HepG2 (cell line): Measurements from ENCODE around the gene LSM14B. TPM values are rescaled to one million over a fixed set of nuclear protein-coding genes. Genes with fewer than 3 reads are reported as not detected.

Experiments
- CBX2 ChIP-seq, 2 experiments: fragments of 200-600 bp in 1 of 2; sonication (generic); formaldehyde crosslinking in 1 of 2; IDR thresholded peaks; 2 replicates each; pipeline versions ENCODE4 v1.7.0 to v1.8.1; 2018 to 2022; ENCODE audit warnings: low read depth in 2 of 2, low read length in 1 of 2, mild to moderate bottlenecking in 1 of 2, missing genetic modification reagents in 1 of 2
- CBX5 ChIP-seq: sonication (generic); formaldehyde crosslinking; IDR thresholded peaks from 2 replicates; pipeline ENCODE4 v1.4.0; 2020; ENCODE audit warnings: missing genetic modification reagents, borderline replicate concordance
- CHD2 ChIP-seq: IDR thresholded peaks from 2 replicates; pipeline ENCODE4 v1.6.1; 2011; ENCODE audit warnings: low read depth, low read length, improper control_type of control experiment
- ERF ChIP-seq: IDR thresholded peaks from 2 replicates; pipeline ENCODE4 v1.6.1; 2018; ENCODE audit warnings: missing biosample characterization, missing genetic modification reagents
- GZF1 ChIP-seq: sonication (generic); formaldehyde crosslinking; IDR thresholded peaks from 2 replicates; pipeline ENCODE4 v1.5.1; 2020; ENCODE audit warnings: mild to moderate bottlenecking, missing genetic modification reagents
- IRX3 ChIP-seq: sonication (generic); formaldehyde crosslinking; IDR thresholded peaks from 2 replicates; pipeline ENCODE4 v1.8.1; 2023; ENCODE audit warnings: mild to moderate bottlenecking, low read depth, missing genetic modification reagents, borderline replicate concordance
- MLLT10 ChIP-seq: sonication (generic); formaldehyde crosslinking; IDR thresholded peaks from 2 replicates; pipeline ENCODE4 v1.4.0; 2020; ENCODE audit warnings: missing genetic modification reagents
- RARG ChIP-seq: sonication (generic); formaldehyde crosslinking; IDR thresholded peaks from 2 replicates; pipeline ENCODE4 v1.4.0; 2020; ENCODE audit warnings: low read depth, mild to moderate bottlenecking, missing genetic modification reagents
- REPIN1 ChIP-seq: sonication (generic); formaldehyde crosslinking; IDR thresholded peaks from 2 replicates; pipeline ENCODE4 v1.8.0; 2022; ENCODE audit warnings: missing genetic modification reagents, low read depth, mild to moderate bottlenecking, borderline replicate concordance
- SETDB1 ChIP-seq: sonication (generic); formaldehyde crosslinking; IDR thresholded peaks from 2 replicates; pipeline ENCODE4 v1.5.1; 2020; ENCODE audit warnings: missing genetic modification reagents, mild to moderate bottlenecking, borderline replicate concordance
- TEAD3 ChIP-seq: optimal IDR thresholded peaks from 2 replicates; pipeline ENCODE3; 2016; ENCODE audit warnings: borderline replicate concordance
- ZBTB8A ChIP-seq: sonication (generic); formaldehyde crosslinking; IDR thresholded peaks from 2 replicates; pipeline ENCODE4 v1.4.0; 2020; ENCODE audit warnings: mild to moderate bottlenecking, low read depth, missing genetic modification reagents, borderline replicate concordance
- ZC3H13 ChIP-seq: sonication (generic); formaldehyde crosslinking; IDR thresholded peaks from 2 replicates; pipeline ENCODE4 v1.8.1; 2023; ENCODE audit warnings: mild to moderate bottlenecking, missing genetic modification reagents, moderate library complexity
- ZFP90 ChIP-seq: sonication (generic); formaldehyde crosslinking; IDR thresholded peaks from 2 replicates; pipeline ENCODE4 v1.8.0; 2022; ENCODE audit warnings: missing genetic modification reagents, mild to moderate bottlenecking, inconsistent platforms, borderline replicate concordance
- ZFYVE20 ChIP-seq: sonication (generic); formaldehyde crosslinking; IDR thresholded peaks from 2 replicates; pipeline ENCODE4 v1.8.0; 2023; ENCODE audit warnings: low read depth, mild to moderate bottlenecking, moderate library complexity, missing genetic modification reagents, borderline replicate concordance
- ZNF232 ChIP-seq: sonication (generic); formaldehyde crosslinking; IDR thresholded peaks from 2 replicates; pipeline ENCODE4 v1.4.0; 2020; ENCODE audit warnings: missing genetic modification reagents, borderline replicate concordance
- ZNF317 ChIP-seq: sonication (generic); formaldehyde crosslinking; IDR thresholded peaks from 2 replicates; pipeline ENCODE4 v1.5.0; 2020; ENCODE audit warnings: mild to moderate bottlenecking, missing genetic modification reagents
- ZNF567 ChIP-seq: sonication (generic); formaldehyde crosslinking; IDR thresholded peaks from 2 replicates; pipeline ENCODE4 v1.8.1; 2023; ENCODE audit warnings: mild to moderate bottlenecking, missing genetic modification reagents, borderline replicate concordance
- ZNF839 ChIP-seq: sonication (generic); formaldehyde crosslinking; IDR thresholded peaks from 2 replicates; pipeline ENCODE4 v1.4.0; 2020; ENCODE audit warnings: missing genetic modification reagents, mild to moderate bottlenecking, borderline replicate concordance
- ZSCAN9 ChIP-seq: IDR thresholded peaks from 2 replicates; pipeline ENCODE4 v1.6.1; 2016; ENCODE audit warnings: borderline replicate concordance
- polyA plus RNA-seq, 8 experiments: library from polyadenylated mRNA; depleted of rRNA in 3 of 8; stranded (reverse) in 7 of 8; unstranded in 1 of 8; fragments of >200 nt; fragmentation: Illumina TruSeq in 4 of 8; extraction: Trizol in 4 of 8; gene quantifications; 2 replicates each; pipeline versions ENCODE4 v1.2.1 to v1.2.3, GENCODE V29; 2011 to 2016; ENCODE audit warnings: low read depth in 4 of 8, missing spikeins in 1 of 8, mixed read lengths in 1 of 8; ENCODE audit not compliant: insufficient read depth in 1 of 8
- total RNA-seq, 5 experiments: library from RNA; depleted of rRNA; stranded (reverse); fragments of >200 nt; fragmentation: Illumina TruSeq; extraction: Trizol; gene quantifications; 2 replicates each; pipeline ENCODE4 v1.2.3, GENCODE V29; 2016; ENCODE audit warnings: low read depth in 1 of 5
- TF ChIP-seq, protein P1 (sequence below): sonication (generic); formaldehyde crosslinking; IDR thresholded peaks from 2 replicates; pipeline ENCODE4 v1.4.0; 2020; ENCODE audit warnings: missing genetic modification reagents; ENCODE audit errors: not compliant biosample characterization
- TF ChIP-seq, protein P2 (sequence below), 2 experiments: sonication (generic) in 1 of 2; formaldehyde crosslinking in 1 of 2; IDR thresholded peaks; 2 replicates each; pipeline versions ENCODE4 v1.4.0 to v1.6.1; 2018 to 2020; ENCODE audit warnings: missing genetic modification reagents in 2 of 2, borderline replicate concordance in 1 of 2, low read depth in 1 of 2, mild to moderate bottlenecking in 1 of 2, missing biosample characterization in 1 of 2

LSM14B gene
- total and polyA plus RNA-seq, 2 of the 13 experiments (the other 11 are each of a cell fraction or from before 2014, with no cell fraction given) = 43.3 to 79.2 TPM

GRCh38 chr20:62182469-62183425 is 60.5 kb downstream of the LSM14B start, which contains the start of gene MTG2 (continued):
- TF ChIP-seq ZNF317 (CRISPR knock-in tag) (peak; percentile 86), ZFYVE20 (CRISPR knock-in tag) (no peak), ZBTB8A (CRISPR knock-in tag) (no peak), ZC3H13 (peak; percentile 98), CBX2 (IDR thresholded peaks at IDR 0.05; ENCODE audit: low read depth, low read length) (no peak), CBX2 (CRISPR knock-in tag; IDR thresholded peaks at IDR 0.05; ENCODE audit: low read depth) (peak; percentile 75; the same call in 1 of the 2 replicates), RARG (CRISPR knock-in tag) (peak; percentile 93), IRX3 (CRISPR knock-in tag) (peak; percentile 91), REPIN1 (CRISPR knock-in tag) (peak; percentile 99), CHD2 (peak; percentile 39; the same call in 1 of the 2 replicates), ZNF839 (CRISPR knock-in tag) (peak; percentile 94), TEAD3 (peak; percentile 79), ZNF567 (peak; percentile 86; the same call in 1 of the 2 replicates), ZNF232 (CRISPR knock-in tag) (peak; percentile 98), CBX5 (peak; percentile 97), ZFP90 (CRISPR knock-in tag) (peak; percentile 99), ERF (CRISPR knock-in tag) (peak; percentile 100), SETDB1 (CRISPR knock-in tag) (no peak), ZSCAN9 (peak; percentile 89; the same call in 1 of the 2 replicates), GZF1 (peak; percentile 82; the same call in 1 of the 2 replicates), MLLT10 (CRISPR knock-in tag) (peak; percentile 89; the same call in 1 of the 2 replicates)
- TF ChIP-seq, protein P1, sequence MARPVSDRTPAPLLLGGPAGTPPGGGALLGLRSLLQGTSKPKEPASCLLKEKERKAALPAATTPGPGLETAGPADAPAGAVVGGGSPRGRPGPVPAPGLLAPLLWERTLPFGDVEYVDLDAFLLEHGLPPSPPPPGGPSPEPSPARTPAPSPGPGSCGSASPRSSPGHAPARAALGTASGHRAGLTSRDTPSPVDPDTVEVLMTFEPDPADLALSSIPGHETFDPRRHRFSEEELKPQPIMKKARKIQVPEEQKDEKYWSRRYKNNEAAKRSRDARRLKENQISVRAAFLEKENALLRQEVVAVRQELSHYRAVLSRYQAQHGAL (CRISPR knock-in tag) = peak; percentile 97
- TF ChIP-seq, protein P2, sequence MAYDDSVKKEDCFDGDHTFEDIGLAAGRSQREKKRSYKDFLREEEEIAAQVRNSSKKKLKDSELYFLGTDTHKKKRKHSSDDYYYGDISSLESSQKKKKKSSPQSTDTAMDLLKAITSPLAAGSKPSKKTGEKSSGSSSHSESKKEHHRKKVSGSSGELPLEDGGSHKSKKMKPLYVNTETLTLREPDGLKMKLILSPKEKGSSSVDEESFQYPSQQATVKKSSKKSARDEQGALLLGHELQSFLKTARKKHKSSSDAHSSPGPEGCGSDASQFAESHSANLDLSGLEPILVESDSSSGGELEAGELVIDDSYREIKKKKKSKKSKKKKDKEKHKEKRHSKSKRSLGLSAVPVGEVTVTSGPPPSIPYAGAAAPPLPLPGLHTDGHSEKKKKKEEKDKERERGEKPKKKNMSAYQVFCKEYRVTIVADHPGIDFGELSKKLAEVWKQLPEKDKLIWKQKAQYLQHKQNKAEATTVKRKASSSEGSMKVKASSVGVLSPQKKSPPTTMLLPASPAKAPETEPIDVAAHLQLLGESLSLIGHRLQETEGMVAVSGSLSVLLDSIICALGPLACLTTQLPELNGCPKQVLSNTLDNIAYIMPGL (CRISPR knock-in tag; IDR thresholded peaks at IDR 0.05; ENCODE audit: borderline replicate concordance in 1 of 2, low read depth in 1 of 2) = peak; percentile 95 to 97
